Measurements from ENCODE around the gene UBASH3B.

The UBASH3B gene

DNA sequence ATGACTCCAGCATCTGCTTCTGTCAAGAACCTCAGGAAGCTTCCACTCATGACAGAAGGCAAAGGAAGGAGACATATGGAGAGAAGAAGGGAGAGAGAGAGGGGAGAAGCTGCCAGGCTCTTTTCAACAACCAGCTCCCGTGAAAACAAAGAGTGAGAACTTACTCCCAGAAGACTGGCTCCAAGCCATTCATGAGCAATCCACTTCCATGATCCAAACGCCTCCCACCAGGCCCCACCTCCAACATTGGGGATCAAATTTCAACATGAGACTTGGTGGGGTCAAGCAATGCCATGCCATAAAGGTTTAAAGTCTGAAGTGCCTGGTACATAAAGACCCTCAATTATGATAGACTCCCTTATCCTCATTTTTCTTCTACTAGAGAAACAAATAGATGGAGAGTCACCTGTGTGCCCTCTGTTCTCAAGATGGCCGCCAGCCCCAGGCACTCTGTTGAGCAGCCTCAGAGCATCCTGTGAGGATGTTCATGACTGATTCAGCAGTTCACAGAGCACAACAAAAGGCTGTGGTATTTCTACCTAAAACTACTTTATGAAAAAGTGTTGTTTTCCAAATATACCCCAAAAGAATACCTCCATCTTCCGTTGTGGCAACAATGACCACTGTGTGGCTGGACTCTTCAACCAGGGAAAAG, 113.7 kb downstream of the UBASH3B start:
- no peaks in the 10 kb centered on the region for H3K36me3 ChIP-seq
- no peak for TF ChIP-seq CTCF (IDR thresholded peaks at IDR 0.05; ENCODE audit: low read depth, low read length)
- no peaks in the 10 kb centered on the region for H3K9me3 ChIP-seq
- no peaks in the 10 kb centered on the region for H3K4me1 ChIP-seq
- H3K4me3 ChIP-seq (ENCODE audit: low read depth, low read length), result no peak overlapping the region
- DNase-seq, result no peak
- H3K27me3 ChIP-seq, result peaks cover 18% of the 10 kb centered on the region; the same call in 1 of the 2 replicates

- TF ChIP-seq CTCF (IDR thresholded peaks at IDR 0.05; ENCODE audit: low read depth, low read length), result no peak
- no peak overlapping the region for H3K4me3 ChIP-seq (ENCODE audit: low read depth, low read length)
- H3K9me3 ChIP-seq, result no peaks in the 10 kb centered on the region
- no peaks in the 10 kb centered on the region for H3K4me1 ChIP-seq
- DNase-seq, result no peak
- no peaks in the 10 kb centered on the region for H3K36me3 ChIP-seq
- peaks cover 16% of the 10 kb centered on the region; the same call in 1 of the 2 replicates for H3K27me3 ChIP-seq
These were observed 117.4 kb downstream of the UBASH3B start for GRCh38 chr11:122772945-122773344.

GRCh38 chr11:122773781-122774266, 118.3 kb downstream of the UBASH3B start:
- no peak for TF ChIP-seq CTCF (IDR thresholded peaks at IDR 0.05; ENCODE audit: low read depth, low read length)

GRCh38 chr11:122775675-122776271, 120.3 kb downstream of the UBASH3B start:
- H3K4me1 ChIP-seq, result no peaks in the 10 kb centered on the region
- H3K4me3 ChIP-seq (ENCODE audit: low read depth, low read length), result no peak overlapping the region
- TF ChIP-seq CTCF (IDR thresholded peaks at IDR 0.05; ENCODE audit: low read depth, low read length), result no peak

More at GRCh38 chr11:122773781-122774266, 118.3 kb downstream of the UBASH3B start:
- Histone ChIP-seq H3K4me1 (no peaks in the 10 kb centered on the region), H3K36me3 (no peaks in the 10 kb centered on the region), H3K27me3 (peaks cover 16% of the 10 kb centered on the region; the same call in 1 of the 2 replicates), H3K9me3 (no peaks in the 10 kb centered on the region), H3K4me3 (ENCODE audit: low read depth, low read length) (no peak overlapping the region)
- no peak for DNase-seq

DNA sequence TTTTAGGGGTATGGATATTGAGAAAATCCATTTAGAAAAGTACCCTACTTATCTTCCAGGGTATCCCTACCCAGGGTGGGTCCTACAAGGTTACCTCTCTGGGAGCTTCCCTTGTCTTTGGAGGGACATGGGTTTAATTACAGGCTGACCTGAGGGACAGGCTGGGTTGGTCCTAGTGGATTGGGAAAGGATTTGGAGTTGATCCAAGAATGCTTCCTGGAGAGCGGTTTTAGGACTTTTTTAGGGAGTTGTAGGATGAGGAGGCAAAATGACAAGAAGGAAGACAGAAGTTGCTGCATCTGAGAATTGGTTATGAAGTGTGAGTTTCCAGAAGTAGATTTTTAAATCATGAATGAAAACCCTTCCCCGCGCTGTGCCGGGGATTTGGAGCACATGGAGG, 121.0 kb downstream of the UBASH3B start:
- TF ChIP-seq CTCF (IDR thresholded peaks at IDR 0.05; ENCODE audit: low read depth, low read length), result no peak
- H3K36me3 ChIP-seq, result no peaks in the 10 kb centered on the region
- no peak for DNase-seq
- H3K27me3 ChIP-seq, result peaks cover 32% of the 10 kb centered on the region
- no peaks in the 10 kb centered on the region for H3K4me1 ChIP-seq
- no peak overlapping the region for H3K4me3 ChIP-seq (ENCODE audit: low read depth, low read length)
- no peaks in the 10 kb centered on the region for H3K9me3 ChIP-seq

More at GRCh38 chr11:122775675-122776271, 120.3 kb downstream of the UBASH3B start:
- no peaks in the 10 kb centered on the region for H3K9me3 ChIP-seq
- no peak for DNase-seq
- H3K27me3 ChIP-seq, result peaks cover 26% of the 10 kb centered on the region
- no peaks in the 10 kb centered on the region for H3K36me3 ChIP-seq

DNA sequence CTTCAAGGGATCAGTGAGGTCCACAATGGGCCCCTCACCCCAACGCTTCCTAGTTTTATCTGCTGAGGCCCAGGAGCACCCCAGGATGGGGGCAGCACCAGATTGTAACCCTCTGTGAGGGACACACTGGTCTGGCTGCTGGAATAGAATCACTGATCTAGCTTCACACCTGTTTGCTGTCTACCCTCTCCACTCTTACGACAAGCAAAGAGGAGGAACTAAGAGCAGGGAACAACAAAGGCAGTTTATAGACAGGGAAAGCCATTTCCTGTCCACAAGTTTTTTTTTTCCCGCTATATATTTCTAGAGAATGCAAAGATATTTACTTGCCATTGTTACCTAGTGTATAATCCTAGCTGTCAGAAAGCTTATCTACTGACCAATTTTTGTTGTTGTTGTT, 121.8 kb downstream of the UBASH3B start:
- Histone ChIP-seq H3K9me3 (no peaks in the 10 kb centered on the region), H3K36me3 (no peaks in the 10 kb centered on the region), H3K4me3 (ENCODE audit: low read depth, low read length) (no peak overlapping the region), H3K27me3 (peaks cover 30% of the 10 kb centered on the region), H3K4me1 (no peaks in the 10 kb centered on the region)
- no peak for DNase-seq
- no peak for TF ChIP-seq CTCF (IDR thresholded peaks at IDR 0.05; ENCODE audit: low read depth, low read length)

Data from BE2C (cell line).